Testis (tissue), 2 donors: ENCODE data around the gene ASCC2.

Source experiments
- CTCF ChIP-seq, 3 experiments: fragments of 450-650 bp in 2 of 3; fragments of 200-600 bp in 1 of 3; sonication (generic) in 1 of 3; IDR thresholded peaks; one replicate each; pipeline ENCODE4 v1.5.1; 2016 to 2019; ENCODE audit warnings: antibody characterized with exemption in 3 of 3, mild to moderate bottlenecking in 2 of 3, moderate library complexity in 1 of 3
- POLR2A ChIP-seq: fragments of 450-650 bp; IDR thresholded peaks from one replicate; pipeline ENCODE4 v1.6.1; 2017; ENCODE audit warnings: antibody characterized with exemption, mild to moderate bottlenecking, moderate library complexity

GRCh38 chr22:29788339-29789279 lies 49.5 kb downstream of the ASCC2 start:
- TF ChIP-seq CTCF (IDR thresholded peaks at IDR 0.05) (no peak), POLR2A (no peak)
